Dedifferentiated amniotic fluid mesenchymal stem cell (primary cell): Measurements from ENCODE around the gene KLHDC9.
"Not testable (repeated sequence)": the region's sequence is repeated elsewhere in the genome, so short reads cannot be mapped to it uniquely, and the experiment has no call there.

Source experiments
- DNase-seq: peaks from one replicate; pipeline ENCODE4 v3.0.0-alpha.2; 2016; ENCODE audit errors: extremely low spot score

The KLHDC9 gene

GRCh38 chr1:161096015-161096414, 2.1 kb upstream of the KLHDC9 start:
- DNase-seq = no peak

DNA sequence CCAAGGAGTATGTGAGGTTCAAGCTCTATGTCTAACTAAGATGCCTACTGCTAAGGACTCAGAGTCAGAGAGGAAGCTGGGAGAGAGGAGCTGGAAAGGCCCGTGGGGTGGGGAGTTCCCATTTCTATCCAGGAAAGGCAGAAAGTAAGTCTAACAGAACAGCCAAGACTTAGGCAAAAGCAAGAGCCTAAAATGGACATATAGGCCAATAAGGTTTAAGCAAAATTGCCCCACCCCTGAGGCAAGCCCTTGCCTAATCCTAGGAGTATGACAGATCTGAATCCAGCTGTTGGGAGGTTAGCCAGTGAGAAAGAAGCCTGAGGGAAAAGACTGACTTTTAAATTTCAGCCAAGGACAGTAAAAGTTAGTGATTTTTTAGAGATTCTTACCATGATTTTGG, 1.6 kb upstream of the KLHDC9 start:
- DNase-seq = peak; percentile 73

DNA sequence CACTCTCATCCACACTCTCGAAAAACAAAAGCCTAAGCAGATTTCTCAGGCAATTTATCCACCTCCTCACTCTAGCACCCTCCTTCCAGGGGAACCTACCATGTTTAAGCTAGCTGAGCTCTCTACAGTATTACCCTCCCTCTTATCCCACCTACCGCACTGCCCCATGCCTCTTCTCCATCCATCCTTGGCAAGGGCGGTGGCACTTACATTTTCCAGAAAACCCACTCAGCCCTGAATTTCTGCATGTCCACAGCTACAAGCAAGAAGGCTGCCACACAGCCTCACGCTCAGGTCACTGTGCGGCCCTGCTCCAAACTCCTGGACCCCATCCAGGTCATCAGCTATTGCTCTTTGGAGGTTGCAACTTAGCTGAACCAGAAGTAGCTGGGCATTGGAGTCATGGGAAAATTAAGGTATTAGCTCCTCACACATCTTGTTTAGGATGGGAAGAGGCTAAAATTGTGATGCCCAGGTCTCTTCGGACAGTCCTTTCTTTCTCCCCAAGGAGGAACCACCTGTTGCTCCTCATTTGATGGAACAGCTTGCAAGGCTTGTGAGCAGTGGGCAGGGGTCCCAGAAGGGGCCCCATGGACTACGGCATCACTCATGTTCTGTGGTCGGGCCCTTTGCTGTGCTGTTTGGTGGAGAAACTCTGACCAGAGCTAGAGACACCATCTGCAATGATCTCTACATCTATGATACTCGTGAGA, 1.1 kb downstream of the KLHDC9 start:
- DNase-seq = no peak

GRCh38 chr1:161100556-161100955, 2.4 kb downstream of the KLHDC9 start:
- DNase-seq = no peak

GRCh38 chr1:161106431-161106830, 8.3 kb downstream of the KLHDC9 start:
- DNase-seq = no peak

- DNase-seq = no peak
These were observed 13.0 kb downstream of the KLHDC9 start for GRCh38 chr1:161111117-161111516.

- no peak for DNase-seq
These were observed 13.4 kb downstream of the KLHDC9 start for GRCh38 chr1:161111527-161111926.

- DNase-seq = no peak
These were observed 15.8 kb downstream of the KLHDC9 start for GRCh38 chr1:161113915-161114314.

GRCh38 chr1:161114556-161114955, 16.4 kb downstream of the KLHDC9 start:
- DNase-seq = no peak

GRCh38 chr1:161115132-161115711, 17.1 kb downstream of the KLHDC9 start:
- no peak for DNase-seq

GRCh38 chr1:161115961-161116360, 17.8 kb downstream of the KLHDC9 start:
- not testable (repeated sequence) for DNase-seq

- peak; percentile 73 for DNase-seq
These were observed 19.8 kb downstream of the KLHDC9 start, which contains the start of the genes NIT1 and PFDN2 for GRCh38 chr1:161117759-161118581. Gene NIT1 (plus strand): TSS chr1:161118105. CDS start chr1:161118177, 72 bp downstream. Gene PFDN2 (minus strand): TSS chr1:161118037. CDS start chr1:161118026, 11 bp downstream.

DNA sequence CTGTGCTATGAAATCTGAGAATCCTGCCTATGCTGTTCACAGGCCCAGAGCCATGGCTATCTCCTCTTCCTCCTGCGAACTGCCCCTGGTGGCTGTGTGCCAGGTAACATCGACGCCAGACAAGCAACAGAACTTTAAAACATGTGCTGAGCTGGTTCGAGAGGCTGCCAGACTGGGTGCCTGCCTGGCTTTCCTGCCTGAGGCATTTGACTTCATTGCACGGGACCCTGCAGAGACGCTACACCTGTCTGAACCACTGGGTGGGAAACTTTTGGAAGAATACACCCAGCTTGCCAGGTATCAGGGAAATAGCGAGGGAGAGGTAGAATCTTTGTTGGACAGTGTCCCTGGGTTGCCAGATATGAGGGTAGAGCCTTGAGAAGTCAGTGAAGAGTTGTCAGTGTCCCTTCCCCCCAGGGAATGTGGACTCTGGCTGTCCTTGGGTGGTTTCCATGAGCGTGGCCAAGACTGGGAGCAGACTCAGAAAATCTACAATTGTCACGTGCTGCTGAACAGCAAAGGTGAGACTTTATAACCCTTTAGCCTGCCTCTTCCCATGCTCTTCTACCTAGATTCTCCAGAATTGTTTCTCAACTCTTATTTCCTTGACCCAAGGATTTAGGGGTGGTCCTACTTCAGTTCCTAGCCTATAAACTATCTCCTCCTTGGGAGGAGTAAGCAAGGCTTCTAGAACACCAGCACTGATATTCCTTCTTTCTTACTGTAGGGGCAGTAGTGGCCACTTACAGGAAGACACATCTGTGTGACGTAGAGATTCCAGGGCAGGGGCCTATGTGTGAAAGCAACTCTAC, 21.1 kb downstream of the KLHDC9 start:
- DNase-seq = peak; percentile 59

GRCh38 chr1:161121042-161121650, 23.0 kb downstream of the KLHDC9 start:
- no peak for DNase-seq

- DNase-seq = no peak
These were observed 23.7 kb downstream of the KLHDC9 start for GRCh38 chr1:161121834-161122233.

GRCh38 chr1:161122967-161123366, 24.8 kb downstream of the KLHDC9 start:
- DNase-seq = no peak

DNA sequence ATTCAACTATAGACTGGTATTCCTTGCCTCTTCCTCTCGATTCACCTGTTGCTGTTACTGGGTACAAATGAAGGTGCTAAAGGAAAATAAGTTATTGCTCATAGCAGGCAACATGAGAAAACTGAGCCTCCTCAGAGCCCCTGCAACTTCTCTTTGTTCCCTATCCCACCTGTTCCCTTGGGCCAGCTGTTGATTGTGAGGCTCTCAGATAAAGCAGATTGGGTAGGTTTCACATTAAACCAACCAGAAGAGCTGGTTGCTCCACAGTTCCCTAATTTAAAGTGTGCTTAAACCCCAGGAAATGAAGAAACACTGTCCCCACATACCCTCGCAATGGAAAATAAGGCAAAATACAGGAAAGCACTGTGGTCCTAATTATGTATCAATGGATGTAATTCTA, 29.5 kb downstream of the KLHDC9 start:
- DNase-seq = no peak

GRCh38 chr1:161128591-161129420, 30.6 kb downstream of the KLHDC9 start:
- no peak for DNase-seq

- no peak for DNase-seq
These were observed 32.1 kb downstream of the KLHDC9 start for GRCh38 chr1:161130266-161130665.
